WTC11 (cell line): Measurements from ENCODE around the gene SLC29A3. TPM values are rescaled to one million over a fixed set of nuclear protein-coding genes. Genes with fewer than 3 reads are reported as not detected.

Experiments used
- ATAC-seq: fragments of 200-7000 bp; cut with Tn5 transposase; 2 replicates; pipeline ENCODE4 v1.10.0; 2021; ENCODE audit warnings: mild to moderate bottlenecking, moderate library complexity
- CTCF ChIA-PET: fragments of 300-600 bp; sonication (Branson Sonifier 250); formaldehyde crosslinking; loops from one replicate; lab custom pipeline; 2021; ENCODE audit warnings: antibody characterized with exemption; lab: Charles Lee
- POLR2A ChIA-PET: fragments of 350-600 bp; sonication (Branson Sonifier 250); formaldehyde crosslinking; loops from one replicate; lab custom pipeline; 2021; ENCODE audit warnings: antibody characterized with exemption; lab: Charles Lee
- DNase-seq: peaks from one replicate; pipeline ENCODE4 v3.0.0; 2021; ENCODE audit warnings: low spot score
- H3K27ac Mint-ChIP-seq: 2 replicates; pipeline ENCODE4 v1.8.0; 2021; ENCODE audit warnings: mixed read lengths
- H3K27me3 Mint-ChIP-seq: 2 replicates; pipeline ENCODE4 v1.8.0; 2021; ENCODE audit warnings: low read depth, mild to moderate bottlenecking, moderate library complexity, mixed read lengths
- H3K36me3 Mint-ChIP-seq: 2 replicates; pipeline ENCODE4 v1.8.0; 2021; ENCODE audit warnings: mixed read lengths
- H3K4me1 Mint-ChIP-seq: 2 replicates; pipeline ENCODE4 v1.8.0; 2022; ENCODE audit warnings: mixed read lengths
- H3K4me3 Mint-ChIP-seq: 2 replicates; pipeline ENCODE4 v1.8.0; 2021; ENCODE audit warnings: mild to moderate bottlenecking, moderate library complexity, mixed read lengths
- H3K9me3 Mint-ChIP-seq: 2 replicates; pipeline ENCODE4 v1.8.0; 2021; ENCODE audit warnings: mixed read lengths
- ATF3 ChIP-seq: sonication (generic); formaldehyde crosslinking; conservative IDR thresholded peaks from 2 replicates; pipeline ENCODE4 v1.8.1; 2022; ENCODE audit warnings: mild to moderate bottlenecking, missing genetic modification reagents
- E2F1 ChIP-seq: sonication (generic); formaldehyde crosslinking; IDR thresholded peaks from 2 replicates; pipeline ENCODE4 v1.8.0; 2022; ENCODE audit warnings: mild to moderate bottlenecking, missing genetic modification reagents
- ERG ChIP-seq: fragments of 250-450 bp; sonication (Bioruptor Pico); IDR thresholded peaks from 2 replicates; pipeline ENCODE4 v1.8.0; 2021; ENCODE audit warnings: mild to moderate bottlenecking
- ETV6 ChIP-seq: sonication (generic); formaldehyde crosslinking; IDR thresholded peaks from 2 replicates; pipeline ENCODE4 v1.8.1; 2022; ENCODE audit warnings: mild to moderate bottlenecking, missing genetic modification reagents
- HMGXB4 ChIP-seq: sonication (generic); formaldehyde crosslinking; IDR thresholded peaks from 2 replicates; pipeline ENCODE4 v1.8.1; 2023; ENCODE audit warnings: mild to moderate bottlenecking, moderate library complexity, missing genetic modification reagents
- IRF1 ChIP-seq: sonication (generic); formaldehyde crosslinking; IDR thresholded peaks from 2 replicates; pipeline ENCODE4 v1.8.0; 2023; ENCODE audit warnings: missing genetic modification reagents
- JAZF1 ChIP-seq: fragments of 250-450 bp; sonication (Bioruptor Pico); IDR thresholded peaks from 2 replicates; pipeline ENCODE4 v1.9.0; 2021; ENCODE audit warnings: moderate library complexity, mild to moderate bottlenecking, inconsistent platforms
- MXD4 ChIP-seq: fragments of 250-450 bp; sonication (Bioruptor Pico); IDR thresholded peaks from 2 replicates; pipeline ENCODE4 v1.8.0; 2021; ENCODE audit warnings: mild to moderate bottlenecking, moderate library complexity, borderline replicate concordance
- NFE2L1 ChIP-seq: sonication (generic); formaldehyde crosslinking; IDR thresholded peaks from 2 replicates; pipeline ENCODE4 v1.8.1; 2023; ENCODE audit warnings: missing genetic modification reagents
- PRDM15 ChIP-seq: sonication (generic); formaldehyde crosslinking; IDR thresholded peaks from 2 replicates; pipeline ENCODE4 v1.8.0; 2022; ENCODE audit warnings: missing genetic modification reagents
- SP1 ChIP-seq: sonication (generic); formaldehyde crosslinking; conservative IDR thresholded peaks from 2 replicates; pipeline ENCODE4 v1.8.1; 2022; ENCODE audit warnings: missing genetic modification reagents
- TCF7 ChIP-seq: sonication (generic); formaldehyde crosslinking; IDR thresholded peaks from 2 replicates; pipeline ENCODE4 v1.8.0; 2022; ENCODE audit warnings: mild to moderate bottlenecking, low read depth, missing genetic modification reagents, moderate library complexity
- USF1 ChIP-seq: sonication (generic); formaldehyde crosslinking; IDR thresholded peaks from 2 replicates; pipeline ENCODE4 v1.8.0; 2022; ENCODE audit warnings: mild to moderate bottlenecking, missing genetic modification reagents
- USF2 ChIP-seq: sonication (generic); formaldehyde crosslinking; IDR thresholded peaks from 2 replicates; pipeline ENCODE4 v1.8.1; 2023; ENCODE audit warnings: mild to moderate bottlenecking, missing genetic modification reagents, moderate library complexity
- ZBTB21 ChIP-seq: sonication (generic); formaldehyde crosslinking; IDR thresholded peaks from 2 replicates; pipeline ENCODE4 v1.8.1; 2023; ENCODE audit warnings: mild to moderate bottlenecking, missing genetic modification reagents, borderline replicate concordance
- ZBTB43 ChIP-seq: sonication (generic); formaldehyde crosslinking; IDR thresholded peaks from 2 replicates; pipeline ENCODE4 v1.8.1; 2023; ENCODE audit warnings: mild to moderate bottlenecking, missing genetic modification reagents
- ZNF396 ChIP-seq: fragments of 250-450 bp; sonication (Bioruptor Pico); IDR thresholded peaks from 2 replicates; pipeline ENCODE4 v1.8.0; 2021; ENCODE audit warnings: mild to moderate bottlenecking, moderate library complexity, borderline replicate concordance
- ZNF671 ChIP-seq: fragments of 250-450 bp; sonication (Bioruptor Pico); IDR thresholded peaks from 2 replicates; pipeline ENCODE4 v1.8.0; 2021; ENCODE audit warnings: mild to moderate bottlenecking
- ZSCAN18 ChIP-seq: fragments of 250-450 bp; sonication (Bioruptor Pico); IDR thresholded peaks from 2 replicates; pipeline ENCODE4 v2.1.2; 2022; ENCODE audit warnings: mild to moderate bottlenecking, moderate library complexity
- total RNA-seq: library from RNA; stranded (reverse); gene quantifications from 3 replicates; pipeline ENCODE4 v1.2.3, GENCODE V29; 2021

Gene SLC29A3
- total RNA-seq, 1 experiment from 2014 or later: 9.2 TPM

- ChIA-PET CTCF (interaction anchor here (0.6 to 1.5 kb wide), 4 partner anchors 9 to 126 kb away, joined by 3 to 6 read pairs (median 4); partner anchors contain the start of gene CDH23), POLR2A (no interaction called here)
- Mint-ChIP-seq H3K27me3 (no peaks in the 10 kb centered on the region), H3K9me3 (no peaks in the 10 kb centered on the region), H3K4me3 (no peak overlapping the region), H3K36me3 (peaks cover 14% of the 10 kb centered on the region), H3K4me1 (peaks cover 10% of the 10 kb centered on the region), H3K27ac (peak overlapping the region; percentile 73; the same call in 1 of the 2 replicates)
- ATAC-seq: no peak
- TF ChIP-seq E2F1 (CRISPR knock-in tag): no peak
- peak; percentile 93 for TF ChIP-seq USF1
- TF ChIP-seq USF2: peak; percentile 94
- no peak for TF ChIP-seq IRF1 (CRISPR knock-in tag)
- TF ChIP-seq ETV6 (CRISPR knock-in tag): peak; percentile 89
- no peak for DNase-seq
Measured at GRCh38 chr10:71323407-71323806, 4.3 kb downstream of the SLC29A3 start.

- TF ChIP-seq JAZF1 (CRISPR knock-in tag): no peak
- TF ChIP-seq ZNF396: no peak
- TF ChIP-seq ZNF671 (CRISPR knock-in tag): no peak
- no peak for TF ChIP-seq NFE2L1
- no peak for TF ChIP-seq ATF3 (CRISPR knock-in tag)
- no peak for TF ChIP-seq PRDM15
- TF ChIP-seq SP1 (CRISPR knock-in tag): no peak
- TF ChIP-seq MXD4: no peak
- TF ChIP-seq ZBTB43 (CRISPR knock-in tag): no peak
- TF ChIP-seq, all 79 proteins: peak for 0
- Mint-ChIP-seq H3K9me3 (no peaks in the 10 kb centered on the region), H3K27ac (no peak overlapping the region), H3K36me3 (peaks cover 14% of the 10 kb centered on the region), H3K4me3 (no peak overlapping the region), H3K27me3 (no peaks in the 10 kb centered on the region), H3K4me1 (peaks cover 9% of the 10 kb centered on the region)
- ATAC-seq (no peak), DNase-seq (no peak)
- POLR2A ChIA-PET: no interaction called here
- CTCF ChIA-PET: no interaction called here
Measured at GRCh38 chr10:71324743-71325142, 5.7 kb downstream of the SLC29A3 start.

GRCh38 chr10:71325267-71325666 is 6.2 kb downstream of the SLC29A3 start:
- no peak for DNase-seq
- TF ChIP-seq ZSCAN18 (CRISPR knock-in tag) (no peak), ERG (no peak), HMGXB4 (CRISPR knock-in tag) (no peak), ZBTB21 (CRISPR knock-in tag) (no peak), TCF7 (no peak)
- Mint-ChIP-seq H3K36me3 (peaks cover 14% of the 10 kb centered on the region), H3K4me1 (peaks cover 4% of the 10 kb centered on the region), H3K4me3 (no peak overlapping the region), H3K27me3 (no peaks in the 10 kb centered on the region), H3K27ac (no peak overlapping the region), H3K9me3 (no peaks in the 10 kb centered on the region)
- CTCF ChIA-PET: interaction anchor here (0.7 kb wide), 1 partner anchor 134 kb away, joined by 5 read pairs; no protein-coding TSS in a partner anchor
- POLR2A ChIA-PET: no interaction called here
- ATAC-seq: no peak
